ENCODE results near the gene EFL1. TPM values are rescaled to one million over a fixed set of nuclear protein-coding genes. Genes with fewer than 3 reads are reported as not detected.

The EFL1 gene
- total and polyA plus RNA-seq, 10 of the 15 experiments (the other 5 are each of a cell fraction or from before 2014, with no cell fraction given), result 6.2 to 42.3 (median 24.7) TPM

DNA sequence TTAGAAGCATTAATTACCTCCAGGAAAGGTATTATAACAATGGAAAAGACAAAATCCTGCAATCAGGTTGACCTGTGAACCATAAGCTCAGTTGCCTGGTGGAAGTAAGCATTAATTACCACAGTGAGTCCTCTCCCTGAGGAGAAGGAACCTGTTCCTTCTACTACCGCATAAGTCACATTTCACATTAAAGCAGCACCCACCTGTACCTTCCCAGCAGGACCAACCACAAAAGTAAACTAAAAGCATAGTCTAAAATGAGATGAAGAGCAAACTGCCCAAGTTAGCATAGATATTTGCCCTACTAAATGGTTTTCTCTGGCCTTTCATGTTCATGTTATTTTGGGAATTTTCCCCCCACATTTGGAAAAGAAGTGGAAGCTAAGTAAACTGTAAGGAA is 78.2 kb downstream of the EFL1 start:
- H3K9ac ChIP-seq (ENCODE audit: control insufficient read depth, insufficient read depth, low read length), result no peak overlapping the region
- no peak for FAIRE-seq
- BruUV-seq (replicated peaks), result no TSS peak
- no peak for ATAC-seq
- DNase-seq (ENCODE audit: low read depth, low spot score), result no peak
- H3K27me3 ChIP-seq (replicated peaks in 1 of 2; ENCODE audit: control insufficient read depth in 2 of 2, insufficient read depth in 2 of 2, low read length in 1 of 2), result no peaks in the 10 kb centered on the region
- no peak overlapping the region for H3K4me2 ChIP-seq (ENCODE audit: control insufficient read depth, insufficient read depth)
- no peaks in the 10 kb centered on the region for H4K20me1 ChIP-seq (ENCODE audit: control insufficient read depth, insufficient read depth)
- H3K36me3 ChIP-seq (ENCODE audit: control insufficient read depth in 2 of 2, insufficient read depth in 2 of 2, low read length in 1 of 2), result no peaks in the 10 kb centered on the region
- in situ Hi-C loops (cut with MboI) (no loop called here), intact Hi-C loops (cut with micrococcal nuclease; ENCODE audit: unreplicated experiment) (no loop called here)
- no peaks in the 10 kb centered on the region for H3K79me2 ChIP-seq (ENCODE audit: control insufficient read depth, insufficient read depth, low read length)
- SMC1A ChIA-PET (ENCODE audit: uncharacterized antibody, unreplicated experiment), result interaction anchor here (1.4 kb wide), 1 partner anchor 9 kb away, joined by 4 read pairs; no protein-coding TSS in a partner anchor
- CTCF ChIA-PET, result interaction anchor here (1.0 kb wide), 1 partner anchor 15 kb away, joined by 3 read pairs; no protein-coding TSS in a partner anchor
- H3K9me3 ChIP-seq (replicated peaks; ENCODE audit: control insufficient read depth, insufficient read depth, low read length), result no peaks in the 10 kb centered on the region
- no peak overlapping the region for H2AFZ ChIP-seq (ENCODE audit: control insufficient read depth, low read depth, low read length)
- TF ChIP-seq ZNF24 (IDR thresholded peaks at IDR 0.05), result no peak
- RAD21 ChIA-PET (ENCODE audit: unreplicated experiment), result interaction anchor here (1.7 kb wide), 1 partner anchor 19 kb away, joined by 3 read pairs; no protein-coding TSS in a partner anchor
- no peak overlapping the region for H3K27ac ChIP-seq (ENCODE audit: control insufficient read depth, insufficient read depth)
- POLR2A ChIA-PET, result no interaction called here
- H3K4me1 ChIP-seq (ENCODE audit: control insufficient read depth, insufficient read depth, low read length), result peaks cover 4% of the 10 kb centered on the region; the same call in 1 of the 2 replicates
- no peak overlapping the region for H3K4me3 ChIP-seq
- 100% methylated on average over 1 of the region's 1 CpG for WGBS (ENCODE audit: insufficient coverage, insufficient replicate concordance, low lambda C conversion rate, missing lambda C conversion rate)

DNA sequence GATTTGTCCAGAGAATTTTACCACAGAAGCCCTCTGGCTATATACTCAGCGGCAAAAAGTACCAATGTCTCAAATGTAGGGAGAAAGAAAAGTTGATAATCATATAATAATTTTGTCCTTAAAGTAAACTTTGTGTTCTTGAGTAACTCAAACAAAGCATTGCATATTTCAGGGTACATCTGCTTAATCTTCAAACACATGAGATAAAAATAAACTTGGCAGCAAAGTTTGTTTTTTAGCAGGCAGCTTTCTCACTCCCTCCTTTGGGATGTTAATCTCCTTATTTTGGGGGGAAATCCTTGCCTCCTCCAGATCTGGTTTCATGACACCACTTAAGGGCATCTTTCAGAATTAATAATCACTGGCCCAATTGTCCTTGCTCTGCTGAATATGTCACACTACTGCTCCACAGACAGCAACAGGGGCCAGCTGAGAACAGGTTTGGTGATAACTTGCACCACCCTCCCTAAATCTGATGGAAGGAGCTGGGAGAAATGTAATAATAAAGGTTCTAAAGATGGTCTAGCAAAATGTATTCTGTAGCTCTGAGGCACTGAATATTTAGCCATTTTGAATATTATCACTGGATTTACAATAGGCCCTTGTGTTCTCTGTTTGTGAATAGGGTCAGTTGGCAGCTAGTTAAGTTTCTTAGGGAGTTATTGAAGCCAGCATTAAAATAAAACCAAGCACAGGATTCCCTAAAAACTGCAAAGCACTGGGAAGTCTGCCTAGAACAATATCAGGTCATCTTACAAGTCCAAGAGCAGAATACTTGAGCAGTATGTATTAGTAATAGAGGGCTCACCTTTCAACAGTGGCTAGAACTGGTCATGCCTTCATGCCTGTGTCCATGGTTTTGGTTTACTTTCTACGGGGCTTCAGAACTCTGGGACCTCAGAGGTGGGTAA is 79.2 kb downstream of the EFL1 start:
- no peak for DNase-seq (ENCODE audit: low read depth, low spot score)
- WGBS (ENCODE audit: insufficient coverage, insufficient replicate concordance, low lambda C conversion rate, missing lambda C conversion rate), result 52% methylated on average over 2 of the region's 2 CpGs
- Histone ChIP-seq H3K27me3 (replicated peaks in 1 of 2; ENCODE audit: control insufficient read depth in 2 of 2, insufficient read depth in 2 of 2, low read length in 1 of 2) (no peaks in the 10 kb centered on the region), H2AFZ (ENCODE audit: control insufficient read depth, low read depth, low read length) (no peak overlapping the region), H3K4me3 (no peak overlapping the region), H3K27ac (ENCODE audit: control insufficient read depth, insufficient read depth) (no peak overlapping the region), H3K36me3 (ENCODE audit: control insufficient read depth in 2 of 2, insufficient read depth in 2 of 2, low read length in 1 of 2) (no peaks in the 10 kb centered on the region), H3K4me2 (ENCODE audit: control insufficient read depth, insufficient read depth) (no peak overlapping the region), H4K20me1 (ENCODE audit: control insufficient read depth, insufficient read depth) (no peaks in the 10 kb centered on the region), H3K9ac (ENCODE audit: control insufficient read depth, insufficient read depth, low read length) (no peak overlapping the region), H3K9me3 (replicated peaks; ENCODE audit: control insufficient read depth, insufficient read depth, low read length) (no peaks in the 10 kb centered on the region), H3K4me1 (ENCODE audit: control insufficient read depth, insufficient read depth, low read length) (peaks cover 4% of the 10 kb centered on the region; the same call in 1 of the 2 replicates), H3K79me2 (ENCODE audit: control insufficient read depth, insufficient read depth, low read length) (no peaks in the 10 kb centered on the region)
- BruUV-seq (replicated peaks), result no TSS peak
- POLR2A ChIA-PET, result no interaction called here
- no peak; the same call in 1 of the 3 replicates for ATAC-seq
- FAIRE-seq, result no peak
- RAD21 ChIA-PET (ENCODE audit: unreplicated experiment), result no interaction called here
- in situ Hi-C loops (cut with MboI) (no loop called here), intact Hi-C loops (cut with micrococcal nuclease; ENCODE audit: unreplicated experiment) (no loop called here)
- SMC1A ChIA-PET (ENCODE audit: uncharacterized antibody, unreplicated experiment), result interaction anchor here (1.2 to 2.3 kb wide), 2 partner anchors 15 to 31 kb away, joined by 3 to 4 read pairs; no protein-coding TSS in a partner anchor
- CTCF ChIA-PET, result interaction anchor here (0.7 to 1.4 kb wide), 5 partner anchors 15 to 433 kb away, joined by 3 to 6 read pairs (median 3); no protein-coding TSS in a partner anchor
- TF ChIP-seq FOXM1 (IDR thresholded peaks at IDR 0.05; ENCODE audit: low read depth, low read length) (no peak), GABPA (IDR thresholded peaks at IDR 0.05; ENCODE audit: low read depth) (no peak), RB1 (IDR thresholded peaks at IDR 0.05; ENCODE audit: borderline replicate concordance) (no peak), KAT2A (conservative IDR thresholded peaks at IDR 0.05; ENCODE audit: control insufficient read depth, low read depth, low read length) (no peak), ZZZ3 (IDR thresholded peaks at IDR 0.05; ENCODE audit: control insufficient read depth, insufficient read length, low read depth) (no peak), ZBED1 (IDR thresholded peaks at IDR 0.05; ENCODE audit: borderline replicate concordance) (no peak), NFXL1 (IDR thresholded peaks at IDR 0.05; ENCODE audit: borderline replicate concordance) (no peak)
- TF ChIP-seq, protein P1, sequence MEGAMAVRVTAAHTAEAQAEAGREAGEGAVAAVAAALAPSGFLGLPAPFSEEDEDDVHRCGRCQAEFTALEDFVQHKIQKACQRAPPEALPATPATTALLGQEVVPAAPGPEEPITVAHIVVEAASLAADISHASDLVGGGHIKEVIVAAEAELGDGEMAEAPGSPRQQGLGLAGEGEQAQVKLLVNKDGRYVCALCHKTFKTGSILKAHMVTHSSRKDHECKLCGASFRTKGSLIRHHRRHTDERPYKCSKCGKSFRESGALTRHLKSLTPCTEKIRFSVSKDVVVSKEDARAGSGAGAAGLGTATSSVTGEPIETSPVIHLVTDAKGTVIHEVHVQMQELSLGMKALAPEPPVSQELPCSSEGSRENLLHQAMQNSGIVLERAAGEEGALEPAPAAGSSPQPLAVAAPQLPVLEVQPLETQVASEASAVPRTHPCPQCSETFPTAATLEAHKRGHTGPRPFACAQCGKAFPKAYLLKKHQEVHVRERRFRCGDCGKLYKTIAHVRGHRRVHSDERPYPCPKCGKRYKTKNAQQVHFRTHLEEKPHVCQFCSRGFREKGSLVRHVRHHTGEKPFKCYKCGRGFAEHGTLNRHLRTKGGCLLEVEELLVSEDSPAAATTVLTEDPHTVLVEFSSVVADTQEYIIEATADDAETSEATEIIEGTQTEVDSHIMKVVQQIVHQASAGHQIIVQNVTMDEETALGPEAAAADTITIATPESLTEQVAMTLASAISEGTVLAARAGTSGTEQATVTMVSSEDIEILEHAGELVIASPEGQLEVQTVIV (IDR thresholded peaks at IDR 0.05; ENCODE audit: borderline replicate concordance, partially characterized antibody), result no peak
- TF ChIP-seq, protein P2, sequence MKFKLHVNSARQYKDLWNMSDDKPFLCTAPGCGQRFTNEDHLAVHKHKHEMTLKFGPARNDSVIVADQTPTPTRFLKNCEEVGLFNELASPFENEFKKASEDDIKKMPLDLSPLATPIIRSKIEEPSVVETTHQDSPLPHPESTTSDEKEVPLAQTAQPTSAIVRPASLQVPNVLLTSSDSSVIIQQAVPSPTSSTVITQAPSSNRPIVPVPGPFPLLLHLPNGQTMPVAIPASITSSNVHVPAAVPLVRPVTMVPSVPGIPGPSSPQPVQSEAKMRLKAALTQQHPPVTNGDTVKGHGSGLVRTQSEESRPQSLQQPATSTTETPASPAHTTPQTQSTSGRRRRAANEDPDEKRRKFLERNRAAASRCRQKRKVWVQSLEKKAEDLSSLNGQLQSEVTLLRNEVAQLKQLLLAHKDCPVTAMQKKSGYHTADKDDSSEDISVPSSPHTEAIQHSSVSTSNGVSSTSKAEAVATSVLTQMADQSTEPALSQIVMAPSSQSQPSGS (IDR thresholded peaks at IDR 0.05; ENCODE audit: low read length), result no peak

Data from GM12878 (cell line).